A549 (cell line): Measurements from ENCODE around the gene EHBP1. TPM values are rescaled to one million over a fixed set of nuclear protein-coding genes. Genes with fewer than 3 reads are reported as not detected.
"Not testable (repeated sequence)": the region's sequence is repeated elsewhere in the genome, so short reads cannot be mapped to it uniquely, and the experiment has no call there.

ENCODE experiments used
- ATAC-seq, 2 experiments: fragments of 200-7000 bp in 1 of 2; fragments of >200 bp in 1 of 2; cut with Nextera tagmentation in 1 of 2; cut with Tn5 transposase in 1 of 2; 3 replicates each; pipeline versions ENCODE4 v1.8.0 to v1.9.1; 2018 to 2020; ENCODE audit warnings: mild to moderate bottlenecking in 1 of 2, moderate library complexity in 1 of 2
- CTCF ChIA-PET: fragments of 300-600 bp; sonication (Branson Sonifier 250); formaldehyde crosslinking; extraction: SDS; loops from one replicate; lab custom pipeline; 2021; ENCODE audit warnings: antibody characterized with exemption, inconsistent platforms; lab: Yijun Ruan, JAX
- POLR2A ChIA-PET: fragments of 350-600 bp; formaldehyde crosslinking; extraction: SDS; loops from one replicate; lab custom pipeline; 2021; ENCODE audit warnings: antibody characterized with exemption, inconsistent platforms; lab: Yijun Ruan, JAX
- DNase-seq, 2 experiments: peaks; one replicate each; pipeline versions ENCODE4 v3.0.0 to v3.0.0-alpha.2; 2011 to 2016; ENCODE audit warnings: low read depth in 1 of 2, low spot score in 1 of 2
- FAIRE-seq: peaks from 2 replicates; lab custom pipeline; 2011; peaks lifted over from hg19 to GRCh38; lab: Jason Lieb, UNC
- H3K27ac ChIP-seq, 2 experiments: fragments of >200 bp; sonication (Bioruptor Twin); formaldehyde crosslinking; 3 replicates each; pipeline ENCODE4 v1.5.1; 2016 to 2017
- H3K4me1 ChIP-seq: fragments of >200 bp; sonication (Bioruptor Twin); formaldehyde crosslinking; 3 replicates; pipeline ENCODE4 v1.6.1; 2016
- H3K4me2 ChIP-seq: fragments of >200 bp; sonication (Bioruptor Twin); formaldehyde crosslinking; 3 replicates; pipeline ENCODE4 v1.6.1; 2016
- H3K4me3 ChIP-seq: fragments of >200 bp; sonication (Bioruptor Twin); formaldehyde crosslinking; 3 replicates; pipeline ENCODE4 v1.5.1; 2016
- H3K9me3 ChIP-seq: fragments of >200 bp; sonication (Bioruptor Twin); formaldehyde crosslinking; 3 replicates; pipeline ENCODE4 v1.6.1; 2016
- ATOH8 ChIP-seq: fragments of 250-450 bp; sonication (Bioruptor Pico); IDR thresholded peaks from 2 replicates; pipeline ENCODE4 v1.5.0; 2020; ENCODE audit warnings: low read depth, mild to moderate bottlenecking, moderate library complexity
- BHLHE40 ChIP-seq: IDR thresholded peaks from 2 replicates; pipeline ENCODE4 v1.6.1; 2012; ENCODE audit warnings: low read depth, low read length, inconsistent platforms
- CEBPB ChIP-seq, 2 experiments: fragments of >200 bp in 1 of 2; sonication (Bioruptor Twin) in 1 of 2; formaldehyde crosslinking in 1 of 2; IDR thresholded peaks; 2 replicates each; pipeline ENCODE4 v1.6.1; 2012 to 2016
- EHMT2 ChIP-seq: fragments of 200-600 bp; sonication (generic); IDR thresholded peaks from 2 replicates; pipeline ENCODE4 v1.6.1; 2016; ENCODE audit warnings: antibody characterized with exemption, low read depth, mild to moderate bottlenecking, moderate library complexity
- ESRRA ChIP-seq: fragments of 150-350 bp; IDR thresholded peaks from 2 replicates; pipeline ENCODE4 v1.6.1; 2014; ENCODE audit warnings: mild to moderate bottlenecking, low read length, borderline replicate concordance
- FOSB ChIP-seq: fragments of 250-450 bp; sonication (Bioruptor Pico); IDR thresholded peaks from 2 replicates; pipeline ENCODE4 v1.5.0; 2020; ENCODE audit warnings: mild to moderate bottlenecking, moderate library complexity
- HDAC2 ChIP-seq: fragments of 200-600 bp; sonication (generic); IDR thresholded peaks from 2 replicates; pipeline ENCODE4 v1.6.1; 2016
- HEYL ChIP-seq: fragments of 250-450 bp; sonication (Bioruptor Pico); IDR thresholded peaks from 2 replicates; pipeline ENCODE4 v1.8.0; 2021; ENCODE audit warnings: mild to moderate bottlenecking, moderate library complexity
- HOXB13 ChIP-seq: fragments of 250-450 bp; sonication (Bioruptor Pico); IDR thresholded peaks from 2 replicates; pipeline ENCODE4 v1.5.0; 2020; ENCODE audit warnings: low read depth, mild to moderate bottlenecking, moderate library complexity
- KDM5A ChIP-seq: fragments of 200-600 bp; sonication (generic); IDR thresholded peaks from 2 replicates; pipeline ENCODE4 v1.6.1; 2016; ENCODE audit warnings: antibody characterized with exemption, mild to moderate bottlenecking
- MYC ChIP-seq: IDR thresholded peaks from 2 replicates; pipeline ENCODE4 v1.6.1; 2012; ENCODE audit warnings: mild to moderate bottlenecking, inconsistent platforms, low read length, improper control_type of control experiment, borderline replicate concordance
- NFE2L2 ChIP-seq: fragments of 150-350 bp; conservative IDR thresholded peaks from 2 replicates; pipeline ENCODE4 v1.6.1; 2014; ENCODE audit warnings: low read length
- PBX3 ChIP-seq: IDR thresholded peaks from 2 replicates; pipeline ENCODE4 v1.6.1; 2012
- POLR2AphosphoS2 ChIP-seq: conservative IDR thresholded peaks from 2 replicates; pipeline ENCODE4 v1.6.1; 2012; ENCODE audit warnings: low read length, improper control_type of control experiment, inconsistent platforms
- RAD21 ChIP-seq, 2 experiments: fragments of >200 bp in 1 of 2; sonication (Bioruptor Twin) in 1 of 2; formaldehyde crosslinking in 1 of 2; IDR thresholded peaks in 1 of 2; conservative IDR thresholded peaks in 1 of 2; 2 replicates in 1 of 2; 3 replicates in 1 of 2; pipeline ENCODE4 v1.6.1; 2012 to 2018; ENCODE audit warnings: inconsistent platforms in 1 of 2
- RARB ChIP-seq: fragments of 250-450 bp; sonication (Bioruptor Pico); IDR thresholded peaks from 2 replicates; pipeline ENCODE4 v1.8.0; 2021; ENCODE audit warnings: mild to moderate bottlenecking, moderate library complexity
- RNF2 ChIP-seq: fragments of 200-600 bp; sonication (generic); IDR thresholded peaks from 2 replicates; pipeline ENCODE4 v1.6.1; 2016; ENCODE audit warnings: low read depth, mild to moderate bottlenecking, antibody characterized with exemption, moderate library complexity, borderline replicate concordance
- SREBF2 ChIP-seq: fragments of 450-650 bp; IDR thresholded peaks from 2 replicates; pipeline ENCODE4 v1.6.1; 2014; ENCODE audit warnings: mild to moderate bottlenecking, moderate library complexity
- TP53 ChIP-seq: fragments of 250-450 bp; sonication (Bioruptor Pico); IDR thresholded peaks from 2 replicates; pipeline ENCODE4 v1.5.0; 2021; ENCODE audit warnings: mild to moderate bottlenecking, moderate library complexity
- ZSCAN20 ChIP-seq: fragments of 250-450 bp; sonication (Bioruptor Pico); IDR thresholded peaks from 2 replicates; pipeline ENCODE4 v1.8.0; 2022; ENCODE audit warnings: mild to moderate bottlenecking, moderate library complexity
- WGBS: methylation state at CpG from one replicate; pipeline ENCODE4 v1.1.6; 2017; ENCODE audit errors: missing lambda C conversion rate; 5-methylcytosine and 5-hydroxymethylcytosine counted together
- polyA plus RNA-seq, 4 experiments: library from polyadenylated mRNA; depleted of rRNA in 3 of 4; stranded (reverse); fragments of >200 nt; fragmentation: RNase III in 1 of 4; extraction: RNeasy Plus Mini Kit Qiagen cat#74134 plus additional on column Dnase treatment in 1 of 4; gene quantifications; 2 replicates in 3 of 4; 3 replicates in 1 of 4; pipeline ENCODE4 v1.2.3, GENCODE V29; 2011 to 2017
- TF ChIP-seq, protein P1 (sequence below): fragments of 450-650 bp; IDR thresholded peaks from 2 replicates; pipeline ENCODE4 v1.6.1; 2014; ENCODE audit warnings: antibody characterized with exemption
- TF ChIP-seq, protein P2 (sequence below): IDR thresholded peaks from 2 replicates; pipeline ENCODE4 v1.6.1; 2012
- TF ChIP-seq, protein P3 (sequence below): fragments of >200 bp; sonication (Bioruptor Twin); formaldehyde crosslinking; IDR thresholded peaks from 2 replicates; pipeline ENCODE4 v1.6.1; 2016
- TF ChIP-seq, protein P4 (sequence below): fragments of 250-450 bp; sonication (Bioruptor Pico); IDR thresholded peaks from 2 replicates; pipeline ENCODE4 v1.5.0; 2021; ENCODE audit warnings: mild to moderate bottlenecking, moderate library complexity, borderline replicate concordance

EHBP1 gene
- polyA plus RNA-seq, 2 of the 4 experiments (the other 2 are of a cell fraction), result 65.7 to 204 TPM

- peak; percentile 51 for FAIRE-seq
Observed at GRCh38 chr2:62711832-62712494, 6.5 kb downstream of the EHBP1 start.

DNA sequence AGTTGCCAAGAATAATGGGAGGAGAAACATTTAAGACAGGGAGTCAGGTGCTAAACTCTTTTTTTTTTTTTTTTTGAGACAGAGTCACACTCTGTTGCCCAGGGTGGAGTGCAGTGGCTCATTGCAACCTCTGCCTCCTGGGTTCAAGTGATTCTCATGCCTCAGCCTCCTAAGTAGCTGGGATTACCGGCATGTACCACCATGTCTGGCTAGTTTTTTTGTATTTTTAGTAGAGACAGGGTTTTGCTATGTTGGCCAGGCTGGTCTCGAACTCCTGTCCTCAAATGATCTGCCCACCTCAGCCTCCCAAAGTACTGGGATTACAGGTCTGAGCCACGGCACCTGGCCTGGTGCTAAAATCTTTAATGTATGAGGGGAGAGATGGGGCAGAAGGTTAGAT, 7.7 kb downstream of the EHBP1 start:
- not testable (repeated sequence) for DNase-seq, ATAC-seq, FAIRE-seq, H3K4me3 ChIP-seq
- Histone ChIP-seq H3K4me2 (peak overlapping the region; percentile 14; the same call in 2 of the 3 replicates), H3K4me1 (peaks cover 32% of the 10 kb centered on the region), H3K27ac (peak overlapping the region in 1 of 2 experiments; percentile 15; a peak in 1 of 6 replicates), H3K9me3 (peaks cover 28% of the 10 kb centered on the region)
- 96% methylated on average over 3 of the region's 3 CpGs for WGBS
- CTCF ChIA-PET, result interaction anchor here (0.7 kb wide), 1 partner anchor 11 kb away, joined by 5 read pairs; no protein-coding TSS in a partner anchor
- POLR2A ChIA-PET, result interaction anchor here (0.7 kb wide), 1 partner anchor 135 kb away, joined by 7 read pairs; no protein-coding TSS in a partner anchor

More at GRCh38 chr2:62711832-62712494, 6.5 kb downstream of the EHBP1 start:
- Histone ChIP-seq H3K4me1 (peaks cover 33% of the 10 kb centered on the region), H3K9me3 (peaks cover 28% of the 10 kb centered on the region), H3K4me3 (no peak overlapping the region), H3K4me2 (peak overlapping the region; percentile 14; the same call in 2 of the 3 replicates), H3K27ac (no peak overlapping the region)
- TF ChIP-seq, protein P1, sequence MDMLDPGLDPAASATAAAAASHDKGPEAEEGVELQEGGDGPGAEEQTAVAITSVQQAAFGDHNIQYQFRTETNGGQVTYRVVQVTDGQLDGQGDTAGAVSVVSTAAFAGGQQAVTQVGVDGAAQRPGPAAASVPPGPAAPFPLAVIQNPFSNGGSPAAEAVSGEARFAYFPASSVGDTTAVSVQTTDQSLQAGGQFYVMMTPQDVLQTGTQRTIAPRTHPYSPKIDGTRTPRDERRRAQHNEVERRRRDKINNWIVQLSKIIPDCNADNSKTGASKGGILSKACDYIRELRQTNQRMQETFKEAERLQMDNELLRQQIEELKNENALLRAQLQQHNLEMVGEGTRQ, result no peak
- TF ChIP-seq NFE2L2 (no peak), TP53 (CRISPR knock-in tag) (no peak), HOXB13 (CRISPR knock-in tag) (no peak), ATOH8 (no peak), RAD21 (conservative IDR thresholded peaks at IDR 0.05 in 1 of 2, IDR thresholded peaks at IDR 0.05 in 1 of 2) (no peak), PBX3 (no peak), ESRRA (no peak), EHMT2 (no peak), ZSCAN20 (CRISPR knock-in tag) (no peak), HDAC2 (no peak), FOSB (CRISPR knock-in tag) (no peak), RARB (CRISPR knock-in tag) (no peak)
- ATAC-seq (no peak), DNase-seq (no peak)
- WGBS, result 92% methylated on average over 1 of the region's 1 CpG
- ChIA-PET POLR2A (no interaction called here), CTCF (no interaction called here)

- no peak for TF ChIP-seq BHLHE40
- TF ChIP-seq, protein P2, sequence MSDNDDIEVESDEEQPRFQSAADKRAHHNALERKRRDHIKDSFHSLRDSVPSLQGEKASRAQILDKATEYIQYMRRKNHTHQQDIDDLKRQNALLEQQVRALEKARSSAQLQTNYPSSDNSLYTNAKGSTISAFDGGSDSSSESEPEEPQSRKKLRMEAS, result no peak
- TF ChIP-seq KDM5A, result no peak
- TF ChIP-seq POLR2AphosphoS2, result no peak
- no peak for TF ChIP-seq HEYL (CRISPR knock-in tag)
- no peak for TF ChIP-seq SREBF2
- no peak for TF ChIP-seq PBX3
- no peak for TF ChIP-seq MYC
- TF ChIP-seq RNF2, result no peak
- no peak for TF ChIP-seq NFE2L2
- TF ChIP-seq, protein P3, sequence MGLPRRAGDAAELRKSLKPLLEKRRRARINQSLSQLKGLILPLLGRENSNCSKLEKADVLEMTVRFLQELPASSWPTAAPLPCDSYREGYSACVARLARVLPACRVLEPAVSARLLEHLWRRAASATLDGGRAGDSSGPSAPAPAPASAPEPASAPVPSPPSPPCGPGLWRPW, result no peak
- TF ChIP-seq, protein P4, sequence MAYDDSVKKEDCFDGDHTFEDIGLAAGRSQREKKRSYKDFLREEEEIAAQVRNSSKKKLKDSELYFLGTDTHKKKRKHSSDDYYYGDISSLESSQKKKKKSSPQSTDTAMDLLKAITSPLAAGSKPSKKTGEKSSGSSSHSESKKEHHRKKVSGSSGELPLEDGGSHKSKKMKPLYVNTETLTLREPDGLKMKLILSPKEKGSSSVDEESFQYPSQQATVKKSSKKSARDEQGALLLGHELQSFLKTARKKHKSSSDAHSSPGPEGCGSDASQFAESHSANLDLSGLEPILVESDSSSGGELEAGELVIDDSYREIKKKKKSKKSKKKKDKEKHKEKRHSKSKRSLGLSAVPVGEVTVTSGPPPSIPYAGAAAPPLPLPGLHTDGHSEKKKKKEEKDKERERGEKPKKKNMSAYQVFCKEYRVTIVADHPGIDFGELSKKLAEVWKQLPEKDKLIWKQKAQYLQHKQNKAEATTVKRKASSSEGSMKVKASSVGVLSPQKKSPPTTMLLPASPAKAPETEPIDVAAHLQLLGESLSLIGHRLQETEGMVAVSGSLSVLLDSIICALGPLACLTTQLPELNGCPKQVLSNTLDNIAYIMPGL, result no peak
- no peak for TF ChIP-seq CEBPB (IDR thresholded peaks at IDR 0.05)
- TF ChIP-seq, all 56 proteins: peak for 0
- no peak overlapping the region for H3K4me3 ChIP-seq
- DNase-seq (no peak), FAIRE-seq (peak; percentile 18), ATAC-seq (no peak)
- CTCF ChIA-PET, result interaction anchor here (1.2 kb wide), 1 partner anchor 257 kb away, joined by 6 read pairs; no protein-coding TSS in a partner anchor
- peak overlapping the region; percentile 26; the same call in 1 of the 3 replicates for H3K4me2 ChIP-seq
- H3K9me3 ChIP-seq, result peaks cover 24% of the 10 kb centered on the region
- POLR2A ChIA-PET, result no interaction called here
- peak overlapping the region in 1 of 2 experiments; percentile 12; a peak in 4 of 6 replicates for H3K27ac ChIP-seq
- peaks cover 27% of the 10 kb centered on the region for H3K4me1 ChIP-seq
Observed at GRCh38 chr2:62713837-62714236, 8.3 kb downstream of the EHBP1 start.
